GM12878 (cell line): Measurements from ENCODE around the gene ACAP2. TPM values are rescaled to one million over a fixed set of nuclear protein-coding genes. Genes with fewer than 3 reads are reported as not detected.

ENCODE experiments used
- ATAC-seq: fragments of 200-7000 bp; cut with Tn5 transposase; 3 replicates; pipeline ENCODE4 v1.9.1; 2020; ENCODE audit warnings: mild to moderate bottlenecking, moderate library complexity
- BruUV-seq: library from RNA; stranded (reverse); fragments of 400-500 nt; replicated peaks from 2 replicates; lab custom pipeline; 2021; lab: Mats Ljungman, UMichigan
- CTCF ChIA-PET: fragments of 300-600 bp; sonication (Branson Sonifier 250); formaldehyde crosslinking; extraction: SDS; loops from one replicate; lab custom pipeline; 2021; ENCODE audit warnings: inconsistent platforms; lab: Yijun Ruan, JAX
- POLR2A ChIA-PET: fragments of 350-600 bp; formaldehyde crosslinking; extraction: SDS; loops from one replicate; lab custom pipeline; 2021; ENCODE audit warnings: inconsistent platforms; lab: Charles Lee
- RAD21 ChIA-PET: fragments of 300-600 bp; sonication (Branson Sonifier 250); formaldehyde crosslinking; loops from one replicate; lab custom pipeline; 2023; ENCODE audit warnings: antibody characterized with exemption; ENCODE audit not compliant: unreplicated experiment; lab: Charles Lee
- SMC1A ChIA-PET: fragments of 300-600 bp; sonication (Branson Sonifier 250); formaldehyde crosslinking; loops from one replicate; lab custom pipeline; 2023; ENCODE audit not compliant: unreplicated experiment, uncharacterized antibody; lab: Charles Lee
- DNase-seq: peaks from one replicate; pipeline ENCODE4 v3.0.0-alpha.2; 2011; ENCODE audit warnings: low read depth, low spot score
- FAIRE-seq: peaks from 3 replicates; lab custom pipeline; 2011; peaks lifted over from hg19 to GRCh38; lab: Jason Lieb, UNC
- H2AFZ ChIP-seq: 2 replicates; pipeline ENCODE4 v1.6.0; 2011; ENCODE audit warnings: low read depth, low read length, control low read depth; ENCODE audit not compliant: control insufficient read depth
- H3K27ac ChIP-seq: 2 replicates; pipeline ENCODE4 v1.5.1; 2011; ENCODE audit warnings: control low read depth; ENCODE audit not compliant: control insufficient read depth, insufficient read depth
- H3K27me3 ChIP-seq, 2 experiments: replicated peaks in 1 of 2; 2 replicates each; pipeline versions ENCODE4 v1.6.0 to v1.6.1; 2011; ENCODE audit warnings: low read length in 1 of 2; ENCODE audit not compliant: control insufficient read depth in 2 of 2, insufficient read depth in 2 of 2
- H3K36me3 ChIP-seq, 2 experiments: 2 replicates each; pipeline ENCODE4 v1.5.1; 2011; ENCODE audit warnings: low read length in 1 of 2; ENCODE audit not compliant: control insufficient read depth in 2 of 2, insufficient read depth in 2 of 2
- H3K4me1 ChIP-seq: 2 replicates; pipeline ENCODE4 v1.6.1; 2011; ENCODE audit warnings: mild to moderate bottlenecking, low read length, moderate library complexity, mixed read lengths; ENCODE audit not compliant: control insufficient read depth, insufficient read depth
- H3K4me2 ChIP-seq: 2 replicates; pipeline ENCODE4 v1.6.0; 2011; ENCODE audit warnings: control low read depth; ENCODE audit not compliant: control insufficient read depth, insufficient read depth
- H3K4me3 ChIP-seq: fragments of 200-600 bp; sonication (generic); 2 replicates; pipeline ENCODE4 v1.5.1; 2016
- H3K79me2 ChIP-seq: 2 replicates; pipeline ENCODE4 v1.6.0; 2011; ENCODE audit warnings: low read length; ENCODE audit not compliant: control insufficient read depth, insufficient read depth
- H3K9ac ChIP-seq: 2 replicates; pipeline ENCODE4 v1.8.0; 2011; ENCODE audit warnings: low read length, control low read depth, mixed read lengths; ENCODE audit not compliant: control insufficient read depth, insufficient read depth
- H3K9me3 ChIP-seq: replicated peaks from 3 replicates; pipeline ENCODE4 v1.5.1; 2011; ENCODE audit warnings: mild to moderate bottlenecking, low read length; ENCODE audit not compliant: control insufficient read depth, insufficient read depth
- H4K20me1 ChIP-seq: 2 replicates; pipeline ENCODE4 v1.6.0; 2011; ENCODE audit not compliant: control insufficient read depth, insufficient read depth
- ATF7 ChIP-seq: fragments of 450-650 bp; IDR thresholded peaks from 2 replicates; pipeline ENCODE4 v1.6.1; 2016; ENCODE audit warnings: low read depth, mild to moderate bottlenecking
- FOXK2 ChIP-seq: fragments of 450-650 bp; IDR thresholded peaks from 2 replicates; pipeline ENCODE4 v1.6.1; 2017; ENCODE audit warnings: mild to moderate bottlenecking, moderate library complexity
- WGBS: methylation state at CpG from one replicate; pipeline ENCODE4 v1.1.6; 2016; ENCODE audit warnings: low lambda C conversion rate; ENCODE audit not compliant: insufficient replicate concordance, insufficient coverage; ENCODE audit errors: missing lambda C conversion rate; 5-methylcytosine and 5-hydroxymethylcytosine counted together
- in situ Hi-C: fragments of 300-500 bp; cut with MboI; formaldehyde crosslinking; loops from 9 replicates; pipeline ENCODE4 v1.14.3; 2018; ENCODE audit warnings: mixed read lengths
- intact Hi-C: fragments of 100-400 bp; cut with micrococcal nuclease; formaldehyde crosslinking; loops from one replicate; pipeline ENCODE4 v1.14.2; 2022; ENCODE audit not compliant: unreplicated experiment
- polyA plus RNA-seq, 11 experiments: library from polyadenylated mRNA; depleted of rRNA in 4 of 11; unstranded in 6 of 11; stranded (reverse) in 5 of 11; fragments of >200 nt; fragmentation: Nextera tagmentation in 4 of 11; fragmentation: Illumina TruSeq in 1 of 11; extraction: Ambion mirVana in 4 of 11; extraction: Trizol in 1 of 11; gene quantifications; 1 replicate in 1 of 11; 2 replicates in 10 of 11; pipeline versions ENCODE4 v1.2.1 to v1.2.3, GENCODE V29; 2011 to 2016; ENCODE audit warnings: inconsistent platforms in 2 of 11, missing spikeins in 2 of 11, low read depth in 1 of 11
- total RNA-seq, 4 experiments: library from RNA; depleted of rRNA in 3 of 4; stranded (reverse); fragments of >200 nt in 3 of 4; fragmentation: Illumina TruSeq in 1 of 4; extraction: Trizol in 1 of 4; gene quantifications; 2 replicates each; pipeline versions ENCODE4 v1.2.1 to v1.2.3, GENCODE V29; 2013 to 2021
- TF ChIP-seq, protein P1 (sequence below): fragments of 450-650 bp; conservative IDR thresholded peaks from 2 replicates; pipeline ENCODE4 v1.6.1; 2017; ENCODE audit warnings: mild to moderate bottlenecking, moderate library complexity

Gene ACAP2
- total and polyA plus RNA-seq, 10 of the 15 experiments (the other 5 are each of a cell fraction or from before 2014, with no cell fraction given), result 7.1 to 53.8 (median 35.7) TPM

- H3K36me3 ChIP-seq, result no peaks in the 10 kb centered on the region
- peak overlapping the region; percentile 88 for H3K9ac ChIP-seq
- H4K20me1 ChIP-seq, result no peaks in the 10 kb centered on the region
- H3K4me2 ChIP-seq, result peak overlapping the region; percentile 70
- peak overlapping the region; percentile 82 for H3K27ac ChIP-seq
- ATAC-seq (no peak), DNase-seq (no peak), FAIRE-seq (no peak)
- H3K4me3 ChIP-seq, result peak overlapping the region; percentile 89
- TSS peak; percentile 72 for BruUV-seq
- RAD21 ChIA-PET, result interaction anchor here (0.7 to 5.0 kb wide), 13 partner anchors 34 to 769 kb away, joined by 3 to 49 read pairs (median 4); partner anchors contain the start of genes PPP1R2 and XXYLT1
- intact Hi-C loops, result loop anchor here (5.0 kb wide), 1 partner anchor 144 kb away; no protein-coding TSS in a partner anchor
- no peak overlapping the region for H2AFZ ChIP-seq
- peaks cover 65% of the 10 kb centered on the region for H3K79me2 ChIP-seq
- TF ChIP-seq FOXK2 (no peak), ATF7 (no peak)
- TF ChIP-seq, protein P1, sequence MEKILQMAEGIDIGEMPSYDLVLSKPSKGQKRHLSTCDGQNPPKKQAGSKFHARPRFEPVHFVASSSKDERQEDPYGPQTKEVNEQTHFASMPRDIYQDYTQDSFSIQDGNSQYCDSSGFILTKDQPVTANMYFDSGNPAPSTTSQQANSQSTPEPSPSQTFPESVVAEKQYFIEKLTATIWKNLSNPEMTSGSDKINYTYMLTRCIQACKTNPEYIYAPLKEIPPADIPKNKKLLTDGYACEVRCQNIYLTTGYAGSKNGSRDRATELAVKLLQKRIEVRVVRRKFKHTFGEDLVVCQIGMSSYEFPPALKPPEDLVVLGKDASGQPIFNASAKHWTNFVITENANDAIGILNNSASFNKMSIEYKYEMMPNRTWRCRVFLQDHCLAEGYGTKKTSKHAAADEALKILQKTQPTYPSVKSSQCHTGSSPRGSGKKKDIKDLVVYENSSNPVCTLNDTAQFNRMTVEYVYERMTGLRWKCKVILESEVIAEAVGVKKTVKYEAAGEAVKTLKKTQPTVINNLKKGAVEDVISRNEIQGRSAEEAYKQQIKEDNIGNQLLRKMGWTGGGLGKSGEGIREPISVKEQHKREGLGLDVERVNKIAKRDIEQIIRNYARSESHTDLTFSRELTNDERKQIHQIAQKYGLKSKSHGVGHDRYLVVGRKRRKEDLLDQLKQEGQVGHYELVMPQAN, result no peak
- in situ Hi-C loops, result loop anchor here (10.0 kb wide), 1 partner anchor 766 kb away; the partner anchor contains the start of gene LSG1
- no peaks in the 10 kb centered on the region for H3K27me3 ChIP-seq
- POLR2A ChIA-PET, result interaction anchor here (0.6 to 3.7 kb wide), 14 partner anchors 26 to 462 kb away, joined by 3 to 29 read pairs (median 3); partner anchors contain the start of gene XXYLT1
- CTCF ChIA-PET, result interaction anchor here (0.6 to 7.0 kb wide), 13 partner anchors 26 to 1130 kb away, joined by 3 to 51 read pairs (median 3); partner anchors contain the start of gene XXYLT1
- 5% methylated on average over 2 of the region's 2 CpGs for WGBS
- peaks cover 7% of the 10 kb centered on the region for H3K4me1 ChIP-seq
- SMC1A ChIA-PET, result interaction anchor here (0.7 to 5.3 kb wide), 21 partner anchors 10 to 297 kb away, joined by 3 to 63 read pairs (median 4); partner anchors contain the start of gene XXYLT1
- H3K9me3 ChIP-seq, result no peaks in the 10 kb centered on the region; the same call in 2 of the 3 replicates
Measured at GRCh38 chr3:195441051-195441450, 1.8 kb downstream of the ACAP2 start.
